WTC11 (cell line): Measurements from ENCODE around the gene TBX5.

Experiments
- AFF4 ChIP-seq: sonication (generic); formaldehyde crosslinking; IDR thresholded peaks from 2 replicates; pipeline ENCODE4 v1.8.1; 2023; ENCODE audit warnings: mild to moderate bottlenecking, missing genetic modification reagents, borderline replicate concordance
- CBFB ChIP-seq: sonication (generic); formaldehyde crosslinking; IDR thresholded peaks from 2 replicates; pipeline ENCODE4 v1.8.1; 2022; ENCODE audit warnings: mild to moderate bottlenecking, low read depth, missing genetic modification reagents
- CREB1 ChIP-seq: sonication (generic); formaldehyde crosslinking; IDR thresholded peaks from 2 replicates; pipeline ENCODE4 v1.8.0; 2023; ENCODE audit warnings: mild to moderate bottlenecking, missing genetic modification reagents
- JUN ChIP-seq: sonication (generic); formaldehyde crosslinking; IDR thresholded peaks from 2 replicates; pipeline ENCODE4 v1.8.0; 2023; ENCODE audit warnings: mild to moderate bottlenecking, missing genetic modification reagents
- ZNF263 ChIP-seq: sonication (generic); formaldehyde crosslinking; IDR thresholded peaks from 2 replicates; pipeline ENCODE4 v1.8.1; 2022; ENCODE audit warnings: low read depth, mild to moderate bottlenecking, moderate library complexity, missing genetic modification reagents

GRCh38 chr12:114414031-114414865 lies 8.3 kb upstream of the TBX5 start:
- TF ChIP-seq AFF4 (CRISPR knock-in tag), result no peak
- no peak for TF ChIP-seq CREB1 (CRISPR knock-in tag)
- TF ChIP-seq ZNF263 (CRISPR knock-in tag), result no peak
- TF ChIP-seq CBFB (CRISPR knock-in tag), result no peak
- TF ChIP-seq JUN (CRISPR knock-in tag), result no peak
